Endothelial cell of umbilical vein (primary cell): Measurements from ENCODE around the gene URGCP. TPM values are rescaled to one million over a fixed set of nuclear protein-coding genes. Genes with fewer than 3 reads are reported as not detected.

ENCODE experiments used
- BruUV-seq: library from RNA; stranded (reverse); fragments of 400-500 nt; replicated peaks from 2 replicates; lab custom pipeline; 2021; lab: Mats Ljungman, UMichigan
- CTCF ChIA-PET: fragments of 300-600, 350-600 bp; sonication (Branson Sonifier 250); formaldehyde crosslinking; loops from one replicate; lab custom pipeline; 2021; ENCODE audit warnings: antibody characterized with exemption, inconsistent platforms; lab: Charles Lee
- POLR2A ChIA-PET: fragments of 300-600, 350-600 bp; sonication (Branson Sonifier 250); formaldehyde crosslinking; loops from one replicate; lab custom pipeline; 2021; ENCODE audit warnings: antibody characterized with exemption, inconsistent platforms; lab: Charles Lee
- DNase-seq: peaks from one replicate; pipeline ENCODE4 v3.0.0-alpha.2; 2011; ENCODE audit warnings: low read depth, low spot score
- FAIRE-seq: peaks from 2 replicates; lab custom pipeline; 2011; peaks lifted over from hg19 to GRCh38; lab: Jason Lieb, UNC
- H2AFZ ChIP-seq: 2 replicates; pipeline ENCODE4 v1.6.0; 2012; ENCODE audit warnings: low read depth, low read length, control low read depth, inconsistent platforms
- H3K27ac ChIP-seq: 2 replicates; pipeline ENCODE4 v1.5.1; 2011; ENCODE audit warnings: low read depth, mild to moderate bottlenecking, control low read depth, low read length, moderate library complexity; ENCODE audit not compliant: insufficient read depth
- H3K27me3 ChIP-seq, 2 experiments: 2 replicates each; pipeline versions ENCODE4 v1.6.0 to v1.6.1; 2011; ENCODE audit warnings: low read length in 2 of 2, mixed read lengths in 1 of 2; ENCODE audit not compliant: control insufficient read depth in 2 of 2, insufficient read depth in 2 of 2
- H3K36me3 ChIP-seq, 2 experiments: 2 replicates in 1 of 2; 3 replicates in 1 of 2; pipeline ENCODE4 v1.5.1; 2011; ENCODE audit warnings: low read length in 2 of 2, mild to moderate bottlenecking in 1 of 2, moderate library complexity in 1 of 2; ENCODE audit not compliant: control insufficient read depth in 2 of 2, insufficient read depth in 2 of 2; ENCODE audit errors: extremely low read depth in 1 of 2
- H3K4me1 ChIP-seq: 3 replicates; pipeline ENCODE4 v1.5.1; 2011; ENCODE audit warnings: mild to moderate bottlenecking, low read length; ENCODE audit not compliant: control insufficient read depth, insufficient read depth; ENCODE audit errors: extremely low read depth
- H3K4me2 ChIP-seq: 2 replicates; pipeline ENCODE4 v1.6.1; 2011; ENCODE audit warnings: low read length, control low read depth, mixed read lengths; ENCODE audit not compliant: insufficient read depth
- H3K4me3 ChIP-seq, 3 experiments: fragments of 200-600 bp in 1 of 3; sonication (generic), shearing (Covaris generic) in 1 of 3; replicated peaks in 1 of 3; 2 replicates each; pipeline ENCODE4 v1.5.1; 2011 to 2016; ENCODE audit warnings: control low read depth in 3 of 3, low read length in 3 of 3, mild to moderate bottlenecking in 2 of 3, inconsistent platforms in 1 of 3, low read depth in 1 of 3, moderate library complexity in 1 of 3; ENCODE audit not compliant: insufficient read depth in 1 of 3
- H3K79me2 ChIP-seq: 2 replicates; pipeline ENCODE4 v1.6.0; 2012; ENCODE audit warnings: low read length, inconsistent platforms; ENCODE audit not compliant: control insufficient read depth, insufficient read depth
- H3K9ac ChIP-seq: replicated peaks from 2 replicates; pipeline ENCODE3; 2011; ENCODE audit warnings: low read length, control low read depth; ENCODE audit not compliant: insufficient read depth; ENCODE audit errors: extremely low read depth
- H3K9me1 ChIP-seq: replicated peaks from 3 replicates; pipeline ENCODE4 v1.6.0; 2011; ENCODE audit warnings: mild to moderate bottlenecking, low read length; ENCODE audit not compliant: control insufficient read depth, insufficient read depth; ENCODE audit errors: extremely low read depth
- H3K9me3 ChIP-seq: replicated peaks from 2 replicates; pipeline ENCODE4 v1.5.1; 2012; ENCODE audit warnings: low read length, inconsistent platforms; ENCODE audit not compliant: control insufficient read depth, insufficient read depth
- H4K20me1 ChIP-seq: replicated peaks from 2 replicates; pipeline ENCODE3; 2011; ENCODE audit warnings: mild to moderate bottlenecking, low read length; ENCODE audit not compliant: control insufficient read depth, insufficient read depth; ENCODE audit errors: extremely low read depth
- CTCF ChIP-seq, 2 donors: IDR thresholded peaks; 1 replicate in 1 of 2; 2 replicates in 1 of 2; pipeline ENCODE4 v1.5.1; 2011; ENCODE audit warnings: low read length in 2 of 2, mild to moderate bottlenecking in 2 of 2, moderate library complexity in 2 of 2, control low read depth in 1 of 2, inconsistent platforms in 1 of 2, low read depth in 1 of 2; ENCODE audit not compliant: insufficient read depth in 1 of 2; ENCODE audit errors: extremely low read depth in 1 of 2
- EZH2 ChIP-seq: IDR thresholded peaks from 2 replicates; pipeline ENCODE4 v1.6.1; 2012; ENCODE audit warnings: borderline replicate concordance, low read depth, mild to moderate bottlenecking, moderate library complexity, low read length, inconsistent platforms; ENCODE audit not compliant: severe bottlenecking
- FOS ChIP-seq: IDR thresholded peaks from 2 replicates; pipeline ENCODE4 v1.6.1; 2011; ENCODE audit warnings: mild to moderate bottlenecking, low read length, moderate library complexity, borderline replicate concordance; ENCODE audit not compliant: insufficient read depth
- GATA2 ChIP-seq: IDR thresholded peaks from 2 replicates; pipeline ENCODE4 v1.7.0; 2011; ENCODE audit warnings: low read depth, mild to moderate bottlenecking, moderate library complexity, mixed read lengths, low read length; ENCODE audit not compliant: insufficient read length, insufficient read depth
- JUN ChIP-seq: IDR thresholded peaks from 2 replicates; pipeline ENCODE4 v1.6.1; 2011; ENCODE audit warnings: borderline replicate concordance, low read depth; ENCODE audit not compliant: insufficient read length, insufficient read depth
- MAX ChIP-seq: IDR thresholded peaks from 2 replicates; pipeline ENCODE4 v1.6.1; 2011; ENCODE audit not compliant: insufficient read depth, insufficient read length
- MYC ChIP-seq: IDR thresholded peaks from one replicate; pipeline ENCODE4 v1.6.1; 2011; ENCODE audit warnings: mild to moderate bottlenecking, low read depth, low read length
- POLR2A ChIP-seq: IDR thresholded peaks from 2 replicates; pipeline ENCODE4 v1.6.1; 2012; ENCODE audit warnings: low read depth, mild to moderate bottlenecking, control low read depth, low read length
- POLR2AphosphoS5 ChIP-seq: IDR thresholded peaks from 2 replicates; pipeline ENCODE4 v1.6.1; 2012; ENCODE audit warnings: low read depth, mild to moderate bottlenecking, control low read depth, low read length, moderate library complexity; ENCODE audit not compliant: insufficient read depth
- dilution Hi-C: fragments of 300-500 bp; cut with MboI; formaldehyde crosslinking; loops from one replicate; pipeline ENCODE4 v1.15.0; 2019; ENCODE audit warnings: low sequenced_read_pairs; ENCODE audit not compliant: extremely low pct_ligation_motif_present
- intact Hi-C: fragments of 100-400 bp; cut with micrococcal nuclease; formaldehyde crosslinking; loops from one replicate; pipeline ENCODE4 v1.10.0; 2022
- polyA plus RNA-seq, 4 experiments: library from polyadenylated mRNA; depleted of rRNA in 3 of 4; stranded (reverse) in 3 of 4; unstranded in 1 of 4; fragments of >200 nt; gene quantifications; 2 replicates each; pipeline versions ENCODE4 v1.2.1 to v1.2.3, GENCODE V29; 2011 to 2012; ENCODE audit warnings: missing spikeins in 1 of 4
- total RNA-seq: library from RNA; stranded (reverse); gene quantifications from 2 replicates; pipeline ENCODE4 v1.2.3, GENCODE V29; 2021

URGCP gene
- total and polyA plus RNA-seq, 2 donors (not counting 3 experiments of a cell fraction or from before 2014, with no cell fraction given): 13.1 to 25.3 TPM

- no peak for DNase-seq
- no peaks in the 10 kb centered on the region for H3K79me2 ChIP-seq
- ChIA-PET CTCF (no interaction called here), POLR2A (no interaction called here)
- peaks cover 0 to 2% of the 10 kb centered on the region in 2 experiments for H3K27me3 ChIP-seq
- no peak overlapping the region for H2AFZ ChIP-seq
- H3K9ac ChIP-seq: no peak overlapping the region
- peak overlapping the region in 1 of 3 experiments; percentile 66 for H3K4me3 ChIP-seq
- peak overlapping the region; percentile 73 for H3K4me2 ChIP-seq
- dilution Hi-C loops: no loop called here
- TF ChIP-seq EZH2 (no peak), GATA2 (no peak), MYC (no peak), MAX (no peak), CTCF (IDR thresholded peaks at IDR 0.05; ENCODE audit: extremely low read depth in 1 of 2, insufficient read depth in 1 of 2, low read depth in 1 of 2, low read length in 2 of 2) (no peak), FOS (no peak), POLR2A (no peak), POLR2AphosphoS5 (no peak), JUN (no peak)
- intact Hi-C loops: loop anchor here (2.0 kb wide), 1 partner anchor 39 kb away; the partner anchor contains the start of gene URGCP
- H3K4me1 ChIP-seq: peaks cover 11% of the 10 kb centered on the region
- no peak overlapping the region for H3K27ac ChIP-seq
- peaks cover 3 to 9% of the 10 kb centered on the region in 2 experiments for H3K36me3 ChIP-seq
- BruUV-seq: no TSS peak
- FAIRE-seq: no peak
- no peaks in the 10 kb centered on the region for H4K20me1 ChIP-seq
- no peaks in the 10 kb centered on the region for H3K9me1 ChIP-seq
- no peaks in the 10 kb centered on the region for H3K9me3 ChIP-seq
Measured at GRCh38 chr7:43868181-43868580, 38.2 kb downstream of the URGCP start.
